HTERT RPE-1 (cell line): ENCODE results near the gene NOTCH2.

Experiments used
- in situ Hi-C: fragments of 300-500 bp; cut with MboI; formaldehyde crosslinking; loops from 4 replicates; pipeline ENCODE4 v1.14.3; 2020; ENCODE audit warnings: low sequenced_read_pairs

Gene NOTCH2

GRCh38 chr1:119883826-119884225 lies 185.6 kb downstream of the NOTCH2 start:
- in situ Hi-C loops, result no loop called here

- in situ Hi-C loops, result no loop called here
These were observed 187.1 kb downstream of the NOTCH2 start for GRCh38 chr1:119882132-119883049.

GRCh38 chr1:119879510-119880434 lies 189.7 kb downstream of the NOTCH2 start:
- in situ Hi-C loops, result no loop called here

- in situ Hi-C loops, result no loop called here
These were observed 191.3 kb downstream of the NOTCH2 start for GRCh38 chr1:119878171-119878570.

GRCh38 chr1:119874186-119874585 lies 195.3 kb downstream of the NOTCH2 start:
- in situ Hi-C loops, result no loop called here

GRCh38 chr1:119873135-119874015 lies 196.1 kb downstream of the NOTCH2 start:
- in situ Hi-C loops, result no loop called here

- in situ Hi-C loops, result no loop called here
These were observed 197.6 kb downstream of the NOTCH2 start for GRCh38 chr1:119871881-119872280.

- in situ Hi-C loops, result no loop called here
These were observed 198.4 kb downstream of the NOTCH2 start for GRCh38 chr1:119870917-119871596.

GRCh38 chr1:119869995-119870394 lies 199.5 kb downstream of the NOTCH2 start:
- in situ Hi-C loops, result no loop called here

GRCh38 chr1:119868176-119868575 lies 201.3 kb downstream of the NOTCH2 start:
- in situ Hi-C loops, result no loop called here

- in situ Hi-C loops, result no loop called here
These were observed 203.0 kb downstream of the NOTCH2 start for GRCh38 chr1:119866451-119866850.

- in situ Hi-C loops, result no loop called here
These were observed 203.8 kb downstream of the NOTCH2 start for GRCh38 chr1:119865627-119866026.

- in situ Hi-C loops, result no loop called here
These were observed 207.2 kb downstream of the NOTCH2 start for GRCh38 chr1:119862276-119862675.
